ENCODE data around the gene TMEM116. TPM values are rescaled to one million over a fixed set of nuclear protein-coding genes. Genes with fewer than 3 reads are reported as not detected.

The TMEM116 gene
- total and polyA plus RNA-seq, 2 of the 4 experiments (the other 2 are of a cell fraction): 5.5 to 8.4 TPM

- no peaks in the 10 kb centered on the region for H3K9me3 ChIP-seq (ENCODE audit: control insufficient read depth, insufficient read depth, low read length)
- no peak overlapping the region for H4K91ac ChIP-seq (ENCODE audit: insufficient read depth, low read depth, low read length)
- no peaks in the 10 kb centered on the region for H3K27me3 ChIP-seq (ENCODE audit: control insufficient read depth, insufficient read depth, low read length)
- peaks cover 5 to 11% of the 10 kb centered on the region in 2 experiments; a peak in 3 of 4 replicates for H3K79me1 ChIP-seq (ENCODE audit: low read depth in 1 of 2, low read length in 2 of 2)
- H2AK5ac ChIP-seq (ENCODE audit: low read depth, low read length): no peak overlapping the region
- no peak overlapping the region for H3K27ac ChIP-seq (ENCODE audit: insufficient read depth, low read length)
- peaks cover 3% of the 10 kb centered on the region; the same call in 1 of the 2 replicates for H4K20me1 ChIP-seq (ENCODE audit: insufficient read depth, low read length)
- 0 out of 2 replicates have a peak, but pooled peaks cover 2% of the 10 kb centered on the region for H3K4me1 ChIP-seq (ENCODE audit: control insufficient read depth, insufficient read depth, low read length)
- in situ Hi-C loops (cut with MboI; ENCODE audit: low sequenced_read_pairs): no loop called here
- no peak overlapping the region for H2AFZ ChIP-seq (replicated peaks; ENCODE audit: low read length, poor library complexity)
- no peaks in the 10 kb centered on the region for H3K9me1 ChIP-seq (ENCODE audit: insufficient read depth, low read length)
- 100% methylated on average over 2 of the region's 4 CpGs; no CpG with 5 or more reads in 1 of the 2 experiments for WGBS, 2 experiments (ENCODE audit: extremely low coverage in 2 of 2, insufficient read length in 1 of 2)
- no peak overlapping the region for H3K9ac ChIP-seq (ENCODE audit: low read depth, low read length)
- H2BK20ac ChIP-seq (ENCODE audit: low read depth, low read length): no peak overlapping the region
- TF ChIP-seq RCOR1 (IDR thresholded peaks at IDR 0.05; ENCODE audit: insufficient replicate concordance, low read length) (no peak), ELK1 (IDR thresholded peaks at IDR 0.05; ENCODE audit: borderline replicate concordance, low read depth, low read length) (no peak), USF2 (IDR thresholded peaks at IDR 0.05; ENCODE audit: low read depth, low read length) (no peak), CHD1 (IDR thresholded peaks at IDR 0.05; ENCODE audit: low read depth, low read length) (no peak), POLR2A (IDR thresholded peaks at IDR 0.05; ENCODE audit: low read depth, low read length) (no peak), BHLHE40 (IDR thresholded peaks at IDR 0.05; ENCODE audit: low read depth, low read length) (no peak), RAD21 (IDR thresholded peaks at IDR 0.05; ENCODE audit: low read length) (no peak), MXI1 (IDR thresholded peaks at IDR 0.05; ENCODE audit: borderline replicate concordance, low read depth, low read length) (no peak), RFX5 (IDR thresholded peaks at IDR 0.05; ENCODE audit: low read depth, low read length) (no peak)
- BruUV-seq (replicated peaks): no TSS peak
- H3K4me3 ChIP-seq (ENCODE audit: insufficient read depth, low read depth, low read length): no peak overlapping the region
- H3K14ac ChIP-seq (replicated peaks; ENCODE audit: low read depth, low read length): no peak overlapping the region
- intact Hi-C loops (cut with micrococcal nuclease): loop anchor here (5.0 kb wide), 1 partner anchor 47 kb away; no protein-coding TSS in a partner anchor
- H3K4ac ChIP-seq (ENCODE audit: low read depth, low read length): no peak overlapping the region
- DNase-seq: no peak
- peaks cover 36% of the 10 kb centered on the region for H3K36me3 ChIP-seq (ENCODE audit: control insufficient read depth, insufficient read depth, low read length)
- H2AK9ac ChIP-seq (replicated peaks; ENCODE audit: low read depth, low read length, poor library complexity): no peak overlapping the region
- dilution Hi-C loops (cut with HindIII; ENCODE audit: low sequenced_read_pairs, unreplicated experiment): no loop called here
- H2BK120ac ChIP-seq (ENCODE audit: low read depth, low read length): no peak overlapping the region
- ATAC-seq (ENCODE audit: low read depth): no peak
- H3K4me2 ChIP-seq (ENCODE audit: low read depth, low read length): no peak overlapping the region
- H2BK5ac ChIP-seq (ENCODE audit: low read depth, low read length, poor library complexity, severe bottlenecking): no peak overlapping the region
- H3K18ac ChIP-seq (ENCODE audit: low read depth, low read length): no peak overlapping the region
- H4K5ac ChIP-seq (ENCODE audit: low read depth, low read length): no peak overlapping the region
- H3K56ac ChIP-seq (ENCODE audit: extremely low read depth, insufficient read depth, low read length): no peak overlapping the region
- no peak overlapping the region for H2BK15ac ChIP-seq (ENCODE audit: low read depth, low read length)
- ChIA-PET POLR2A (ENCODE audit: unreplicated experiment) (no interaction called here), CTCF (interaction anchor here (0.7 kb wide), 1 partner anchor 163 kb away, joined by 3 read pairs; no protein-coding TSS in a partner anchor)
- no peak overlapping the region for H4K8ac ChIP-seq (ENCODE audit: low read depth in 2 of 2, low read length in 2 of 2)
- H3K23ac ChIP-seq (ENCODE audit: low read depth, low read length): no peak overlapping the region
These were observed 22.3 kb upstream of the TMEM116 start for GRCh38 chr12:112035219-112035785.
